ENCODE data around the gene TUSC2. TPM values are rescaled to one million over a fixed set of nuclear protein-coding genes. Genes with fewer than 3 reads are reported as not detected.

Gene TUSC2
- total and polyA plus RNA-seq, 9 of the 15 experiments (the other 6 are each of a cell fraction or from before 2014, with no cell fraction given): 2.8 to 67.5 (median 25.8) TPM

- no peak for TF ChIP-seq U2AF1 (optimal IDR thresholded peaks at IDR 0.05; ENCODE audit: low read depth, low read length)
- peak; percentile 76 for TF ChIP-seq ZNF766 (CRISPR knock-in tag; conservative IDR thresholded peaks at IDR 0.05)
- TF ChIP-seq EWSR1 (IDR thresholded peaks at IDR 0.05; ENCODE audit: borderline replicate concordance, low read depth, partially characterized antibody): no peak
- no peak for TF ChIP-seq PRMT5 (CRISPR knock-in tag; IDR thresholded peaks at IDR 0.05)
- TF ChIP-seq SIN3B (IDR thresholded peaks at IDR 0.05; ENCODE audit: low read depth): peak; percentile 63
- no peak for TF ChIP-seq ZC3H8 (IDR thresholded peaks at IDR 0.05)
- TF ChIP-seq, protein P1, sequence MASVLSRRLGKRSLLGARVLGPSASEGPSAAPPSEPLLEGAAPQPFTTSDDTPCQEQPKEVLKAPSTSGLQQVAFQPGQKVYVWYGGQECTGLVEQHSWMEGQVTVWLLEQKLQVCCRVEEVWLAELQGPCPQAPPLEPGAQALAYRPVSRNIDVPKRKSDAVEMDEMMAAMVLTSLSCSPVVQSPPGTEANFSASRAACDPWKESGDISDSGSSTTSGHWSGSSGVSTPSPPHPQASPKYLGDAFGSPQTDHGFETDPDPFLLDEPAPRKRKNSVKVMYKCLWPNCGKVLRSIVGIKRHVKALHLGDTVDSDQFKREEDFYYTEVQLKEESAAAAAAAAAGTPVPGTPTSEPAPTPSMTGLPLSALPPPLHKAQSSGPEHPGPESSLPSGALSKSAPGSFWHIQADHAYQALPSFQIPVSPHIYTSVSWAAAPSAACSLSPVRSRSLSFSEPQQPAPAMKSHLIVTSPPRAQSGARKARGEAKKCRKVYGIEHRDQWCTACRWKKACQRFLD (CRISPR knock-in tag; IDR thresholded peaks at IDR 0.05): peak; percentile 93
- TF ChIP-seq ZNF668 (CRISPR knock-in tag; IDR thresholded peaks at IDR 0.05): no peak
- TF ChIP-seq CEBPG (CRISPR knock-in tag; IDR thresholded peaks at IDR 0.05): no peak
- no peak for TF ChIP-seq CEBPG (tag; conservative IDR thresholded peaks at IDR 0.05 in 1 of 2, IDR thresholded peaks at IDR 0.05 in 1 of 2)
- no peak for TF ChIP-seq CBX5 (IDR thresholded peaks at IDR 0.05; ENCODE audit: borderline replicate concordance, low read depth)
- no peak for TF ChIP-seq ZNF444 (CRISPR knock-in tag; IDR thresholded peaks at IDR 0.05)
- TF ChIP-seq CEBPB (tag; IDR thresholded peaks at IDR 0.05): no peak
- TF ChIP-seq ZNF77 (CRISPR knock-in tag; IDR thresholded peaks at IDR 0.05): no peak
- peak; percentile 51; the same call in 1 of the 2 replicates for TF ChIP-seq FOXP1 (CRISPR knock-in tag; IDR thresholded peaks at IDR 0.05)
- TF ChIP-seq ZNF165 (CRISPR knock-in tag; IDR thresholded peaks at IDR 0.05; ENCODE audit: borderline replicate concordance): no peak
- TF ChIP-seq ZNF511 (CRISPR knock-in tag; IDR thresholded peaks at IDR 0.05): 0 out of 2 replicates have a peak, but pooled peaks have one; percentile 8
- no peak for TF ChIP-seq NONO (IDR thresholded peaks at IDR 0.05; ENCODE audit: low read depth in 2 of 2, low read length in 1 of 2)
- peak; percentile 72; the same call in 1 of the 2 replicates for TF ChIP-seq FOXK1 (CRISPR knock-in tag; IDR thresholded peaks at IDR 0.05; ENCODE audit: borderline replicate concordance)
- peak; percentile 90 for TF ChIP-seq ZNF592 (IDR thresholded peaks at IDR 0.05)
- TF ChIP-seq RCOR1 (IDR thresholded peaks at IDR 0.05; ENCODE audit: borderline replicate concordance in 1 of 2, low read depth in 2 of 2, low read length in 2 of 2): no peak
Observed at GRCh38 chr3:50350527-50351322, 22.7 kb upstream of the TUSC2 start, which contains the start of the genes CYB561D2 and NPRL2 (continued).
